ENCODE results near the gene USP20.
A peak's percentile ranks its signal among the peaks of the same experiment; 100 is the strongest.

USP20 gene

DNA sequence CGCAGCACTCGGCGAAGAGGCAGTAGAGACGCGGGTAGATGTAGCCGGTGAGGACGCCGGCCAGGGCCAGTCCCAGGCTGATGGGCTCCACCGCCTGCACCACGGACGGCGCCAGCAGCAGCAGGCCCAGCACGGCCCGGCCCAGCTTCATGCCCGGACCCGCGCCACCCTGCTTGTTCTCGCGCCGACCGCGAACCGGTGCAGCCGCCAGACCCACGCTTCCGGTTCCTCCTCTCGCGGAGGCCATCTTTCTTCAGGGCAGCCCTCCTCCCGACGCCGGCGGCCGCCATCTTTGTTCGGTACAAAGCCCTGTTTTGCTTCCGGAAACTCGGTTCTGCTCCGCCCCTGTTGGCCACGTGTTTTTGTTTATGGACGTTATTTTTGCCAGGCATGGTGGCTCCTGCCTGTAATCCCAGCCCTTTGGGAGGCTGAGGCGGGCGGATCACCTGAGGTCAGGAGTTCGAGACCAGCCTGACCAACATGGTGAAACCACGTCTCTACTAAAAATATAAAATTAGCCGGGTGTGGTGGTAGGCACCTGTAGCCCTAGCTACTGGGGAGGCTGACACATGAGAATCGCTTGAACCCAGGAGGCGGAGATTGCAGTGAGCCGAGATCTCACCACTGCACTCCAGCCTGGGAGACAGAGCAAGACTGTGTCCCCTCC, 11.2 kb upstream of the USP20 start, which contains the start of gene TOR1A:
Gene TOR1A, minus strand, starts transcription at position 202 of the 667 bp plus-strand sequence. Its CDS starts 51 bp downstream, at position 151.
- DNase-seq = peak; percentile 93

DNA sequence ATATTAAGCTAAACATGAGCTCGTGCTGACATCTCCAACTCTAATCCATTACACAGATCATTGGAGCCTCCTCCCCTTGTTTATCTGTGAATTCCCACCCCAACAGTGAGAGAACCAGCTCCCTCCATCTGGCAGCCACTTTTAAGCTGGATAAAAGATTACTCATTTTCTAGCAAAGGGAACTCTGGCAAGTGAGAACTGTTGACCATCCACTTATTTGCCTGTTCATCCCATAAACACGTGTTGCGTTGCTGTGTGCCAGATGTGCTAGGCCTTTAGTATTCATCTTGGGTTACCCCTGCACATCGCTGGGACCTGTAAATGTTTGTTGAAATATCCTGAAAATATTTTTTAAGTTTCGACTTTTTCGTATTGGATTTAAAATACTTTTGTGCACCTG, 8.9 kb upstream of the USP20 start:
- no peak for DNase-seq

DNA sequence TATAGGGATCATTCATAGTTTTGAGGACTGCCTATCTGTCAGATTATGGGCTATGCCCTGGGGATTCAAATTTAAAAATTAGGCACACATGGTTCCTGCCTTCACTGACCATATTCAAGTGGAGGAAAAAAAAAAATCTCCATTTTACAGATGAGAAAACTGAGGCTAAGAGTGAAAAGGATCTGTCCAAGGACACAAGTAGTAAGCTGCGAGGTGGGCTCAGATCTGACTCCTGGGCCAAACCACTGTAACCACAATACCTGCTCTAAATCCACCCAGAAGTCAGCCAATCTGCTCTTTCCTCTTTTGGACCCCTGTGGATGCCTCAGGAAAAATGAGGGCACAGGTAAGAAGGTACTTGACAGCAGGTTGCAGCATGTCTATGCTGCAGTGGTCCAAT, 8.5 kb upstream of the USP20 start:
- DNase-seq = no peak

DNA sequence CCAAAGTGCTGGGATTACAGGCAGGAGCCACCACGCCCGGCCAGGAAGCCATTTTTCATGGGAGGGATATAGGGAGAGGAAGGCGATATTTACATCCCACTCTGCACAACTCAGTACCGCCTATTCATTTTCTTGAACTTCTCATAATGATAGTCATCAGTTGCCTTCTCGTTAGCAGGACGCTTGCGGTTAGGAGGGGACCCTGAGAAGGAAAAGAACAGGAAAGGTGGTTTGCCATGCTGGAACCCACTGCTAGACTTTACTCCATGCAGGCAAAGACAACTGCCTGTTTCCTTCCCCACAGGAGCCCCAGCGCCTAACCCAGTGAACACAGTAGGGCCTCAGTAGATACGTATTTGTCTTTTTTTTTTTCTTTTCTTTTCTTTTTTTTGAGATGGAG, 7.2 kb upstream of the USP20 start:
- no peak for DNase-seq

DNA sequence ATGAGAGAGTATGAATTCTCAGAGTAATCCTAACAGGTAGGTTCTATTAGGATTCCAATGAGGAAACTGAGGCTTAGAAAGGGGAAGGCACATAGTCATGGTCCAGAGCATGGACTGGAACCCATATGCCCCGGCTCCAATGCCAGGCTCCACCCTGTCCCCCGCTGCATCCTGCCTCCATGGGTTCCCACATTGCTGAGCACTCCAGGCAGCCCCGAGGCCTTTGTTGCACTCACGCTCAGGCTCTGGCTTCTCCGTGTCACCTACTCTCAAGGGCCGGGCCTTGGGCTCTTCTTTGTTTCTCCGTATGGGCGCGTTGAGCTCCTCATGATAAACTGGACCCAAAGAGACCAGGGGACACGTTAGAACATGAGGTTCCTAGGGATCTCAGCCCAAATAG, 6.3 kb upstream of the USP20 start:
- no peak for DNase-seq

DNA sequence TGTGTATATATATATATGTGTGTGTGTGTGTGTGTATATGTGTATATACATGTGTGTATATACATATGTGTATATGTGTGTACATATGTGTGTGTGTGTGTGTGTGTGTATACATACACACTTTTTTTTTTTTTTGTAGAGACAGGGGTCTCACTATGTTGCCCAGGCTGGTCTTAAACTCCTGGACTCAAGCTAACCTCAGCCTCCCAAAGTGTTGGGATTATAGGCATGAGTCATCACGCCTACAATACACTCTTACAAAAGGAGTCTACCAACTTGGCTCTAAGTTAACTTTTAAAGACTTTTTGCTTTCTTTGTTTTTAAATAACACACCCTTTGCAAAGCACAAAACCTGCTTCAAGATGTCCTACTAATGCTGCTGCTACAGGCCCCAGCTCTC, 2.3 kb upstream of the USP20 start:
- no peak for DNase-seq

DNA sequence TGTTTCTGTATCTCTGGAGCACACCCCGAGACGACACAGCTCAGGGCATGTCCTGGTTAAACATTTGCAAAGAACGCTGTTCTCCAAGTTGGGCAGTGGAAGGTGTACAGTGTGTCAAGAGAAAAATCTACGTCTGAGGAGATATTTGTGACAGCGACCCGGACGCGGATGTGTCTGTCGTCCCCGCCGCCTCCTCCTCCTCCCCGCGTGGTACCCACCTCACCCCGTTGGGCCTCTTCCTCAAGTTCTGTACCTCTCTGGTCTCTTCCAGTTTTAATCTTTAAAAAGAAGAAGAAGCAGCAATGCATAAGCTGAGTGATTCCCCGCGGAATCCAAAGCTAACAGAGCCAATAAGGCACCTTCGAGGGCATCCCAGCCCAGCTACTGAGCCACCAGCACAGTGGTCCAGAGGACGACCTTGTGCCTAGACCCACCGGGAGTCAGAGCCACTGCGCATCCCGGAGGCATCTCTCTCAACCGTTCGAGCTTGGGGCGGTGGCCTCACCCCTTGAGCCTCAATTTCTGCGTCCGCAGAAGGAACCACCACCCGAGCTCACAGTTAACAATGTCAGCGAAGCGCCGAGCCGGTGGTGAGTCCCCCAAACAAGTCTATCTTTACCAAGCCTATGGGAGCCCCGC, 650 bp upstream of the USP20 start:
- peak; percentile 48 for DNase-seq

DNA sequence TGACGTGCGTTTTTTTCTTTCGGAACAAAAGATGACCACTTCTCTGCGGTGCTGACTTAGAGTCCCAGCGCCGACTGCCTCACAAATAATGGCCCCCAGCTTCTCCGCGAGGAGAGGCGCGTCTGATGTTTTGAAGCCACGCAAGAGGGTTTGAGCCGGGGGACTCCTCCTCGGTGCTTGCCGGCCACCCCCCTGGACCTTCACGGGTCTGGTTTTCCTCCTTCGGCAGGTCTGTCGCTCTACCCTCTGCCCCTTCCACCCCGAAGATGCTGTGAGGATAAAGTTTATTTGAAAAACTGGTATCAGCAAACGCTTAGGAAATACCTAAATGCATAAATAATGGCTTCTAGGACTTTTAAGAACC, 584 bp downstream of the USP20 start:
- no peak for DNase-seq

DNA sequence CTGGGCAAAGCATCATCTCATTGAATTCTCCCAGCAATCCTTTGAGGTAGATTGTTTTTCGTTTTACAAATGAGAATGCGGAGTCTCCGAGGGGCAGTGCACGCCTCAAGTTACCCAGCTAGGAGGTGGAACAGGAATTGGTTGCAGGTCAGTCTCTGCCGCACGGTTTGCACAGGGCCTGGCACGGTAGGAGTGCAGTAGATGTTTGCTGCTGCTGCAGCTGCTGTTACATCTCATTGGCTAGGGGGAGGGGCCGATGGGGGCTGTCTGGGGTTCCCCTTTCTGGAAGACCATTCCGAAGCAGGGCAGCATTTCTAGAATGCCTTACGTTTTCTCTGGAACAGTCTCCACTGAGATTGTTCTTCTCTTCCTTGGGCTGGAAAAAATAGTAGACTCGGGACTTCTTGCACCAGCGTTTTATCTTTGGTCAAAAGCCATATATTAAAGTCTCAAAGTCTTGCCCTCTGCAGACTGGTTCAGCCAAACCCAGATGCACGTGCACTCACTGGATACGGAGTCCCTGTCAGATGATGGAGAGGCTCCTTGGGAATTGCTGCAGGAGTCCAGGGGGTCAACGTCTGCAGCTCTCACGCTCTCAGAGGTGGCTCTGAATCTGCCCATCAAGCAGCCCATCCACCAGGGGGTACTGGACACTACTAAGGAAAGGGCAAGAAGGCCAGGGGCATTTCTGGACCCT, 1.2 kb downstream of the USP20 start:
- peak; percentile 55 for DNase-seq

DNA sequence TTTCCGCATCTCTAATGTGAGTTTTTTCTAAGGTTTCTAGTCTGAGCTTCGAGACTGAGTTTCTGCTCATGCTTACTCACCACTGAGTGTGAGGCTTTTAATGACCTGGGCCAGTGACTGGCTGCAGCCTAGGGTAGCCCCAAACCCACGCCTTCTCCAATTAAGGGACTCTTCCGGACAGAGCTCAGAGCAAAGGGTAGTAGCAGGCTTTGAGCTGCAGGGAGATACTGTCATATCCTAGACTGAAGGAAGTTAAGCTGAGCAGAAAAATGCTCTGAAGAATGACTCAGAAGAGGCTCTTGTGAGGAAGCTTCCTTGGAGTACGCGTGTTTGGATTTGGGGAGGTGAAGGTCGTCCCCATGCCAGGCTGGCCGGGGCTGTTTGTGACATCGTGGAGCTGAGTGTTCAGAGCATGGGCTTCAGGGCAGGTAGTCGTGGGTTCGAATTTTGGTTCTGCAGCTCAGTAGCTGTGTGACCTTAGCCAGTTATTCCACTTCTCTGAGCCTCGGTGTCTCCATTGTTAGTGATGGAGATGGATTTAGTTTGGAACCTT, 3.5 kb downstream of the USP20 start:
- DNase-seq = no peak

DNA sequence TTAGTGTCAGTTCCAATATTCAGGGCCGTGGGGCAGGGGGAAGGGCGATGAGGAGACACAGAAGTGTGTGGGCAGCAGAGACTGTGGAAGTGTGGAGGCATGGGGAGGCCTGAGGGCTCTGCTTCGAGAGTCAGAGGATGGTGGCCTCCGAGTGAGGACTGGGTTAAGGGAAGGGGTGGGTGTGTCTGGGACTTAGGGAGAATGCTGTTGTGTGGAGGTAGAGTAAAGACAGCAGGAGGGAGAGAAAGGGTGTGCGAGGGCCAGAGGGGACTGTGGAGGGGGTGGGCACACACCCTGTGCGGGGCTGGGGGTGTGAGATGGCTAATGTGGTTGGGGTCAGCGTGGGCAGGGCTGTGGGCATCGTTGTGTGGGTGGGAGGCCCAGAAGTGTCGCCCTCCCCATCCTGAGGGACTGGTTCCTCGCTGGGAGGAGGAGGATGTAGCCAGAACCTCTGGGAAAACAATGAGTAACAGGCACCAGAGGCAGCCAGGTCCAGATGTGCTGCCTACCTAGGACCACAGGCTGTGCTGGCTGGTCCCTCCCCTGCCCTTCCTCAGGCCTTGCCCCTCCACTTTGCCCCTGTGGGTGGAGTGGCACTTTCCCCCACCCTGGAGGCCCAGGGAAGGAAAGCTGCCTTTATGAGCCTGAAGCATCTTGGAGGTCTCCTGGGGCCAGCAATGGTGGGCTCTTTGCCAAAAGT, 4.2 kb downstream of the USP20 start:
- no peak for DNase-seq

DNA sequence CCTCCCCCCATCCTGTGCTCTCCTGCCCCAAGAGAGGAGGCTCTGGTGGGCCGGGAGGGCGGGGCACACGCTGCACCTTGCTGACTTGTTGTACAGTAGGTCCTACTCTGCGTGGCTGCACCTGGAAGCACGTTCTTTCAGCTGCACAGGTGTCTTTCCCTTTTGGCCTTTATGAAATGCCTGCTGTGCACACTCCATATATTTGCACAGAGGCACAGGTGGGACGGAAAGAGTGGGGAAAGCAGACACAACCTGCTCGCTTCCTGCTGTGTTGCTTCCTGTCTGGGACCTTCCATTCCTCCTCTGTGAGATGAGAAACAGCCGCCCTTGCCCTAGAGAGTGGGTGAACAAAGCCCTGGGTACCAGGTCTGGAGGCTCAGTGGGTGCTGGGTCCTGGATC, 4.8 kb downstream of the USP20 start:
- no peak for DNase-seq

DNA sequence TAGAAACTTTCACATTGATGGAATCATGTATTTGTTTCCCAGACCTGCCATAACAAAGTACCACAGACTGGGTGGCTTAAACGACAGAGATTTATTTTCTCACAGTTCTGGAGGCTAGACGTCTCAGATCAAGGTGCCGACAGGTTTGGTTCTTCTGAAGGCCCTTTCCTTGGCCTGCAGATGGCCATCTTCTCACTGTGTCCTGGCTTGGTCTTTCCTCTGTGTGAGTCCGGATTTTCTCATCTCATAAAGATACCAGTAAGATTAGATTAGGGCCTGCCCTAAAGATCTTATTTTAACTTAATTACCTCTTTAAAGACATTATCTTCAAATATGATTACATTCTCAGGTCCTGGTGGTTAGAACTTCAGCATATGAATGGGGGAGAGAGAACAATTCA, 5.8 kb downstream of the USP20 start:
- DNase-seq = no peak

DNA sequence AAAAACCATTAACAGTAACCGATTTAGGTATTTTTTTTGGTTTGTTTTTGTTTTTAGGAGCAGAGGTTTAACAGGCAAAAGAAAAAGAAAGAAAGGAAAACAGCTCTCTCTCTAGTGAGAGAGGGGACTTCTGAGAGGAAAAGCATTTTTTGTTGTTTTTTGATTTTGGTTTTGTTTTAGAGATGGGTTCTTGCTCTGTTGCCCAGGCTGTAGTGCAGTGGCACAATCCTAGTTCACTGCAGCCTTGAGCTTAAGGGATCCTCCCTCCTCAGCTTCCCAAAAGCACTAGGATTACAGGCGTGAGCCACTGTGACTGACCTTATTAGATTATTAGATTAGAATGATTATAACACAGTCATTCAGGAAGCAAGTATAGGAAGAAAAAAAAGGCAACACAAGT, 10.1 kb downstream of the USP20 start:
- no peak for DNase-seq

DNA sequence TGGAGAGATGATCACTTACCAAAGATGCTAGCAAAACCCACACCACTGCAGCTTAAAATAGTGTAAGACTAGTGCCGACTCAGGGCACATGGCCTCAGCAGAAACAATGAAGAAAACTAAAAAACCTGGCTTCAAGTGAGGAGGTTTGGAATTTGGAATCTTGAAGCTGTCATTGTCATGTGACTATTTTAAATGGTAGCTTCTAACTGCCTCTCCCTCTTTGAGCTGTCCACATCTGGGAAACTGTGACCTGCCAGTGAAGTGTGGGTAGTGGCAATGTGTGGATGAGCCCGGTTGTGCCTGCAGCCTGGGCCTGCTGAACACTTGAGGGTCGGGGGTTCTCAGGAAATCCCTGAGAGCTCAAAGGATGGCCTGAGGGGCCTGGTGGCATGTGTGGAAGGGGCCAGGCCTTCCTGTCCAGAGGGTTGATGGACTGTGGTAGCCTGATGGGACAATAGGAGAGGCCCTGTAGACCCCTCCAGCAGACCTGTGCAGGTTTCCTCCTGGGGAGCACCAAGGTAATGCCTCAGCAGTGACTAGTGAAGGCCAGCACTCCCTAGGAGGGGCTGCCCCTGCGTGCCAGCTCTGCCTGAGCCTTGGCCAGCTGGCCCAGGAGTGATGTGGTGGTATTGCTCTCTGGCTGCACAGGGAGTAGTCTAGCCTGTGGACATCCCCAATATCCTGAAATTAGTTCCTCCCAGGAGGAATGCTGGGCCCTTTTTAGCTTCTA, 13.6 kb downstream of the USP20 start:
- no peak for DNase-seq

DNA sequence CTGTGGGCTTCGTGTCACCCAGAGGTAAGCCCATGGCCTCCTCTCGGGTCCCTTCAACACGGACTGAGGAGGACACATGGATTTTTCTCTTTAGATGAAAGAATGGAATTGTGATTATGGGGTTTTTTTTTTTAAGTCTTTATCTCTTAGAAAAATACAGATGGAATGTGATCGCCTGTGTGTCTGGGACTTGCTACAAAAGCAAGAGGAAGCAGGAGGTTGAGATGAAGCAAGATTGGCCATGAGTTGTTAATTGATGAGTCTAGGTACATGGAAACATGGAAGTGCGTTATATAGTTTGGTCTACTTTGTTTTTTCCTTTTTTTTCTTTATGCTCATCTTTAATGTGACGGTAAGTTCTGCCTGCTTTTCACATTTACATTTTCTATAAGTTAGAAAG, 14.6 kb downstream of the USP20 start:
- no peak for DNase-seq

DNA sequence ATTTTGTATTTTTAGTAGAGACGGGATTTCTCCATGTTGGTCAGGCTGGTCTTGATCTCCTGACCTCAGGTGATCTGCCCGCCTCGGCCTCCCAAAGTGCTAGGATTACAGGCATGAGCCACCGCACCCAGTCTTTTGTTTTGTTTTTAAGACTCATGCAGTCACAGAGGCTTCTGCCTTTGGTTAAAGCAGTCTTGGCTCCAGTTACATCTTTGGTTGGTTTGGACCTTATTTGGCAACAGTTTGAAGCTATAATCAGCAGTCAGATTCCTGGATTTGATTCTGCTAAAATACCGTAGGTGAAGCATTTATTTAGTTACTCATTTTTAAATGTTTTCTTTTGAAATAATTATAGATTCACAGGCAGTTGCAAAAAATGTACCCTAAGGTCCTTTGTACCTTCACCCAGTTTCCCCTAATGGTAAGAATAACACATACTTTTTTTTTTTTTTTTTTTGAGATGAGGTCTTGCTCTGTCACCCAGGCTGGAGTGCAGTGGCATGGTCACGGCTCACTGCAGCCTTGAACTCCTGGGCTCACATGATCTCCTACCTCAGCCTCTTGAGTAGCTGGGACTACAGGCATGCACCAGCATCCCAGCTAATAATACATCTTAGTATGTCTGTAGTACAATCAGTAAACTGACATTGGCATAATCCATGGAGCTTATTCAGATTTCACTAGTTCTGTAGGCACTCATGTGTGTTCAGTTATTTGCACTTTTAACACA, 15.7 kb downstream of the USP20 start:
- no peak for DNase-seq

DNA sequence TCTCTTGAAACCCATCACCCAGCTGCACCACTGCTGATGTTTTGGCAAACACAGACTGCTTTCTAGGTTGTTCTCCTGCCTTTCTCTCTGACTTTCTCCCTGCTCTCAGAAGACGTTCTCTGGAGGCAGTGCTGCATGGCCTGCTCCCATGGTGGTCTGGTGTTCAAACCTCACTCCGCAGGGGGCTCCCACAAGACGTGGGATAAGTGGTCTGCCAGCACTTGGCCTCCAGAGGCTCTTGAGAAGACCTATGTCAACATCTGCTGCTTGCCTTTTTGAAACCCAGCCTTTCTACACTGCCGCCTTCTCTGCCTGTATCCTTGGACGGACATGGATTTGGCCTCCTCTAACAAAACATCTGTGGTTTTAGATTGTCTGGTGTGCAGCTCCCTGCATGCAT, 16.6 kb downstream of the USP20 start:
- no peak for DNase-seq

DNA sequence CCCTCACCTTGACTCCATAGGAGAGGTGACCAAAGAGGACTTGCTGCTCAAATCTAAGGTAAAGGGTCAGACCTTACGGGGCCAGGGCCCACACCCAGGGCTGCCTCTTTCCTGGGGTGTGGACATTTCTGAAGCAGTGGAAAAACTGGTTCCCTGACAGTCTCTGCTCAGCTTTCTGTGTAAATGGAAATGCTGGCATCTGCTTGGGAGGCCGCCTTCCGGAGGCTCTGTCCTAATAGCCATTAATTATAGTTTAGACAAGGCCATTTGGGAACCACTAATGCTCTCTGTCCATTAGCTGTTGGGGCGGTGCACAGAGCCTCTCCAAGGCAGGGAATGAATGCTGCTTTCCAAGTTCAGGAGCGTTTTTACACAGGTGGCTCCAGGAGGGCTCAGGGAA, 17.3 kb downstream of the USP20 start:
- no peak for DNase-seq

DNA sequence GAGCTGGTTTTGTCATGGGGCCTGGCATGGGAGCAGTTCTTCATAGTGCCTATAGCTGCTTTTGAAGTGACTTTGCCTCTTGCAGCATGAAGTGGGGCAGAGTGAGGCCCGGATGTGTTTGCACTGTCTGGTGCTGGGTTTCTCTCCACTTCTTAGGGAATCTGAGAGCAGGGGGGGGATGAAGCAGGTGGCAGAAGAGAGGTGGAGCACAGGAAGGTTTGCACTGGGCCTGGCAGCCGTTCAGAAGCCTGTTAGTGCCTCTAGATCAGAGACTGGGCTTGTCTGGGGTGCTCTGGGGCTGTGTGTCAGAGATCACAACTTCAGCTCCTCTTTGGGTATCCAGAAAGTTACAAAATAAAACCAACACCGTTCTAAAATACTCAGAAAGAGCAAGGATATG, 18.4 kb downstream of the USP20 start:
- no peak for DNase-seq

DNA sequence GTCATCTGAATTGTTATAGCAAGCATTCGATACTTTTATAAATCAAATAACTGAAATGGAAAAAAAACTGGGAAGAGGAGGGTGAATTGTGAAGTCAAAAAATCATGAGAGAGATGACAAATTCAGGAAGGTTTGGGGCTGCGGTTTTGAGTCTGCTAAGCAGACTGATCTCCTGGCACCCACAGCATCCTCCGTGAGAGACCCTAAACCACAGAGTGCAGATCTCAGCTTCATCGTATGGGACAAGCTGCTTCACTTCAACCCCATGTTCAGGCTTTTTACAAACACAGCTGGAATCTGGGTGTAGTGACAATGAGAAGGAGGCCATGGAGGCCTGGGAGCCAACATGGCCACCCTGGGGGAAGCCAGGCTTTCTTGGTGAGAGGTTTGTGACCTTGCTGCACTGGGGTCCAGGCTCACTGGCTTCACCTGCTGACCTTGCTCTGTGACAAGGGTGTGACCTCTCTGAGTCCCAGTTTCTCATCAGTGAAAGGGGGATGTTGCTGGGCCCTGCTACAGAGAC, 19.4 kb downstream of the USP20 start:
- peak; percentile 26 for DNase-seq

DNA sequence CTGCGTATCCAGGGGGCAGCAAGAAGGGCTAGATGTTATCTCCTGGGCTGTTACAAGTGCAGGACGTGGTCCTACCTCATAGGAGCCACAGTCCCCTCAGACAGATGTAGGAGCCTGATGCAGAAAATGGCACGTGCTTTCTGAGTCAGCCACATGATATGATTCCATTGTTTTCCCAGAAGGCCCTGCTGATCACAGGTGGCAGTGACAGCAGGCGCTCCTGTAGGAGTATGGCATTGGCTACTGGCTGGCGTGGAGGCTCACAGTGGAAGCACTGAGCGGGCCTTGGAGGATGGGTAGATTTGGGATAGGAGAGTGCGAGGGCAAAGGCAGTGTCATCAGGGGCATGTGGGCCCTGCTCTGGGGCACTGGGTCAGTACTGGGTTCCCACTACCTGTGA, 21.9 kb downstream of the USP20 start:
- DNase-seq = no peak

Measured in CD4-positive, alpha-beta T cell treated with Interleukin-21 for 1 hour (primary cell).